KBM-7 (cell line): ENCODE results near the gene A2M.

Experiments
- DNase-seq: peaks from one replicate; pipeline ENCODE4 v3.0.0-alpha.2; 2015
- in situ Hi-C: fragments of 300-500 bp; cut with MboI; formaldehyde crosslinking; loops from 2 replicates; pipeline ENCODE4 v1.14.3; 2020; ENCODE audit warnings: low sequenced_read_pairs, low pct_unique_long_range_greater_than_20kb, mixed read lengths

A2M gene

GRCh38 chr12:9124383-9125031 is 8.8 kb upstream of the A2M start:
- DNase-seq: no peak
- in situ Hi-C loops: no loop called here

GRCh38 chr12:9123781-9124382 is 8.2 kb upstream of the A2M start:
- in situ Hi-C loops: no loop called here
- DNase-seq: no peak

DNA sequence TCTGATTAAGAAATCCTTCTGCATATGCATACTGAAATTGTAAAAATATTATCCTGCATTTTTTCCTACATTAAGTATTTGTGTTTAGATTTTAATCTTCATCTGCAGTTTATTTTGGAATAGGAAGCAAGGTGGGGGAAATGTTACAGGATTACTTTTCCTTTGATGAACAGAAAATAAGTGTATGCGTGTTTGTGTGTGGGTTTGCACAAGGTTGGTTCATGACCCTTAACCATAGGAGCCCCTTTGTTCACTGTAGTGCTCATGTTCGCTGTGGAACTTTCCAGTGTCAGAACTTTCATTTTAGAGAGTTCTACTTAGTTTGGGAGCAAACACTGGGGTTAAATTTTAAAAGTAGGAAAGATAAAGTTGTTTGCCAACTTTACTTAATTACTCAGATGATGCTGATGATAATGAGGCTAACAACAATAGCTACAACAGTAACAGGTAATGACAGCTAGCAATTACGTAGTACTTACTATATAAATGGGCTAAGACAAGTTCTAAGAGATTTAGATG is 6.4 kb upstream of the A2M start:
- in situ Hi-C loops: no loop called here
- DNase-seq: no peak

GRCh38 chr12:9120487-9121184 is 4.9 kb upstream of the A2M start:
- no peak for DNase-seq
- in situ Hi-C loops: no loop called here

GRCh38 chr12:9118158-9118557 is 2.4 kb upstream of the A2M start:
- in situ Hi-C loops: no loop called here
- peak; percentile 75 for DNase-seq

GRCh38 chr12:9114946-9115345 is 773 bp downstream of the A2M start:
- in situ Hi-C loops: no loop called here
- DNase-seq: no peak

DNA sequence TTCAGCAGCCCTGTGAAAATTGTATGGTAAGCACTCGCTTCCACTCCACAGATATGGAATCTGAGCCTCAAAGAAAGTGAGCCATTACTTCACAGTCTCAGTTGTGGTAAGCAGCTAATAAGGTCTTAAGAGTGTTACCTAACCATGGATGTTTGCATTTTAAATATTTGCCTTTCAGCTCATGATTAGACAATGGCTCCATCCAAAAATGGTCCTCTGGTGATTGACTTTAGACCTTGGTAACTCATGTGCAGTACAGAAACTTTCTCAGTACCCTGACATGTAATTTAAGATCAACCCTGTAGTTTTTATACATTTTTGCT is 1.8 kb downstream of the A2M start:
- in situ Hi-C loops: no loop called here
- DNase-seq: no peak

DNA sequence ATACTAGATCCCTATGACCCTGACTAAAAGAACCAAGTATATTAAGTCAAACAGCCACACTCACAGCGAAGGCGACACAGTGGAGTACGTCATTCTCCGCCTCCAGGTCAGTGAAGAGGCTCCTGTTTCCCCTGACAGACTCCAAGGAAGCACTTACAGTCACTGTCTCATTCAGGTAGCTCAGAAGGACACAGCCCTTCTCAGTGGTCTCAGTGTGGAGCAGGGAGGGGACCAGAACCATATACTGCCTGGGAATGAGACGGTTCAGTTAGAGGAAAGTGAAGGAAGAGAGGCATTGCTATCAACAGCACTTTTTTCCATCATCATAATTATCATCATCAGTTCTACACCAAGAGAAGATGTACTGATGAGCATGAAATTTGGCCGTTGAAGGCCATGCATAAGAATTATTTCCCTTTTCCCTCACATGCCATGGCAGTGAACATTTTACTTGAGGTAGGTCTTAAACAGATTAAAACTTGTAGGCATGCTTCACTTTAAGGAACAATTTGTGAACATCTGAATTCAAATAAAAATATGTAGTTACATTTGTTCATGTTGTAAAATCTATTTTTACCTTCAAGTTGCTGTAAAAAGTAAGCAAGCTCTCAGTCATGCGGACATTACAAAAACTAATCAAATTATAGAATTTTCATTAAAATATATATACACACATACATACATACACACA is 2.3 kb downstream of the A2M start:
- in situ Hi-C loops: no loop called here
- no peak for DNase-seq

DNA sequence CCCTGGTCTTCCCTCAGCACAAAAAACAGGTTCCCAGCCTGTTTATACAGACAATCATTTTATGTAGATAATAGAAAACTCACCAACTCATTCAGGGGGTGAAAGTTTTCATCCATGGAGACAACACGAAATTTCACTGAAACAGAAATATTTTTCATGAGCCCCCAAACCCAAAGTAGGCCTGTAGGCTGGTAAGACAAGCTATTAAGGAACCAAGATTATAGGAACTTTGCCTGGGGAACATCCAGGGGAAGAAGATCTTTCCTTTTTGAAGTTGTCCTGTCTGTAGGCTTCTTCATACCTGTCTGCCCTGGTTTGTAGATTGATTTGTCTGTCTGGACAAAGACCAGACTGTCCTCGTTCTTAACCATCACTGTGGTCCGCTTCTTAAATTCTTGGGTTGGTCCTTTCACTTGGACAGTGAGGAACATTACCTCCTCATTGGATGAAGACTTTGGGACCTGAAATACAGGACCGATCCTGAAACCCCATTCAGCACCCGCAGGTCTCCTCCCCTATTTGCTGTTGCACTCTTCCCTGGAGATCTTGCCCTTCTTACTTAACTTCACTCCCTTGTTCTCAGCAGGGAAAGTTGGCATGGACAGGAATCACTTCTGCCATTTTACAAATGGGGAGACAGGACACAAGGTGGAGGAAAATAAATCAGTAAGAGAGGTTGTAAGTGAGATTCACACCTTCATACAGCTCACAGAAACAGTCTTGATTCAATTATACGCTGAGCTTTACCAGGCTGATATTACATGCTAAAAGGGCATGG is 3.5 kb downstream of the A2M start:
- in situ Hi-C loops: no loop called here
- DNase-seq: no peak

GRCh38 chr12:9111525-9111924 is 4.2 kb downstream of the A2M start:
- no peak for DNase-seq
- in situ Hi-C loops: no loop called here

GRCh38 chr12:9109737-9110491 is 5.8 kb downstream of the A2M start:
- in situ Hi-C loops: no loop called here
- no peak for DNase-seq

- no peak for DNase-seq
- in situ Hi-C loops: no loop called here
Observed at GRCh38 chr12:9109213-9109522, 6.6 kb downstream of the A2M start.

GRCh38 chr12:9108504-9109212 is 7.1 kb downstream of the A2M start:
- no peak for DNase-seq
- in situ Hi-C loops: no loop called here

GRCh38 chr12:9107542-9107873 is 8.2 kb downstream of the A2M start:
- in situ Hi-C loops: no loop called here
- no peak for DNase-seq

DNA sequence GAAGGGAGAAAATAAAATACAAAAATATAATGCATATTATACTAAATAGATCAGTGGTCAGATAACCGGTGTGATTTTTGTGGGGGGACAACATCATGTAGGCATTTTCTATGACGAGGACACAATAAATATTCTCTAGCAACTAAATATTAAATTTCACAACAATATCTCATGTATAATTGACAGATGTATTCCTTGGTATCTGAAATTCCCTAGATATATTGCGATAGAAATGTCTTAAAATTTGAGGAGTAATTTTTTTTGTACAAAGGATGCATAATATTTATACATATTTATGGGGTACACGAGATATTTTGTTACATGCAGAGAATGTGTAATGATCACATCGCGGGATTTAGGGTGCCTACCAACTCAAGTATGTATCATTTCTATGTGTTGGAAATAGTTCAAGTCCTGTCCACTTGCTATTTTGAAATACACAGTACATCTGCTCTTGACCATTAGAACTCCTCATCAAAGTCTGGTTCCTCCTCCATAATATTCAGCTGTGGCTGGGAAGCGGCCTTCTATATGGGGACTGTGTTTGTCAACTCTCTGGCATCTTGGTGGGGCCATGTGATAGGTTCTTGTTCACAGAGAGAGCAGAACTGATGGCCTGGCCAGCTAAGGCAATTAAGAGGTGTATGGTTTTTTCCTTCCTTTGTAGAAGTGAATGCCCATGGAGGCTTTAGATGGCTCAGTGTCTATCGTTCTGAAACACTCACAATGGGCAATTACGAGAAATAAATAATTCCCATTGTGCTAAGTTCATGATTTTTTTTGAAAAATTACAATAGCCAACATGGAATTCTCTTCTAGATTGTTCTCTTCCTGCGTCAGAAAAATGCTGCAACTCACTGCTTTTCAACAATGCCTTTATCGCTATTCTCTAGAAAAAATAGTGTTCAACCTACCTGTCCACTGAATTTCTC is 8.8 kb downstream of the A2M start:
- in situ Hi-C loops: no loop called here
- no peak for DNase-seq

DNA sequence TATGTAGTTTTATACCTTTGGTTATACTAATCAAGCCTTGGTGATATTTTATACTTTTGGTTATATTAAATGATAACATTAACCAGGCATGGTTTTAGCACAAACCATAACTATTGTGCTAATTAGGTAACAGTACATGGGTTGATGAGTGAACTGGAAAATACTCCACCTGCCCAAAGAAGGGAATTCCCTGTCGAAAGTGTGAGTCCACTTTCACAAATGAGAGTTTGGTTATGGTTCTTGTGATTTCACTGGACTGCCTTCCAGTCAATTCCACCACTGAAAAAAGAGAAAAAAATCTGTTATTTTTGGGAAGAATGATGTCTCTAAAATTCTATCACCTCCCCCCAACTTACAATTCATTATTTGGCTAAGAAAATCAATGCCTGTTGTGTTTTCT is 9.7 kb downstream of the A2M start:
- in situ Hi-C loops: no loop called here
- no peak for DNase-seq

DNA sequence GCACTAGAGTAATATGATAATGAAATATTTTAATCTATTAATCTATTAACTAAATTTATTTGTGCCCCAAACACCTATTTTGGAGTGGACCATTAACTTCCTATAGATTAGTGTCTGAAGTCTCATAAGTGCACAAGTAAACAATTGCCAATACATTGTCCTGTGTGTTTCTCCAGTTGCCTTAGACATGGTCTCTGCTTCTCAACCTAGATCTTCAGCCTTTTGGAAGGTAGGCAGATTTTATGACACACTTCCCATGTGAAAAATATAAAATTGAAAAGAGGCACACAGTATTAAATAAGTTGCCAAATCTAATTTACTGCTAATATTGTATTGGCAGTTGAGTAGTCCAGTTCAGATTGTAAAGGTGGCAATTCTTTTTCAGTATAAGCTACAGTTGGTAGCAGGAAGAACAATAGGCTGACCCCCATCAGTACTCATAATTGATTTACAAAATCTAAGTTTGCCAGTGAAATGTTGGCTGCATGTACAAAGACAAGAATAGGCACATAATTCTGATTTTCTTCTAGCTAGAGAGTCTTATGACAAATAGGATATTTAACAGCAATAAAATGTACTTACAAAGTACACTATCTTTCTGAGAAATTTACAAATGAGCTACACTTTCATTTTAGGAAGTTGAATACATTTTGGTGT is 10.8 kb downstream of the A2M start:
- in situ Hi-C loops: no loop called here

More for the DNA sequence above, 10.8 kb downstream of the A2M start:
- DNase-seq: no peak
